HepG2 (cell line): ENCODE measurements around the gene FIBP. TPM values are rescaled to one million over a fixed set of nuclear protein-coding genes. Genes with fewer than 3 reads are reported as not detected.

ENCODE experiments used
- AKAP8 ChIP-seq: sonication (generic); formaldehyde crosslinking; IDR thresholded peaks from 2 replicates; pipeline ENCODE4 v1.5.1; 2020; ENCODE audit warnings: mild to moderate bottlenecking, missing genetic modification reagents
- ATF1 ChIP-seq: IDR thresholded peaks from 2 replicates; pipeline ENCODE4 v1.6.1; 2016; ENCODE audit warnings: mild to moderate bottlenecking, control low read depth
- BCL3 ChIP-seq: sonication (generic); formaldehyde crosslinking; IDR thresholded peaks from 2 replicates; pipeline ENCODE4 v1.5.1; 2020; ENCODE audit warnings: mild to moderate bottlenecking, missing genetic modification reagents, moderate library complexity
- CBX1 ChIP-seq: IDR thresholded peaks from one replicate; pipeline ENCODE4 v1.6.1; 2016; ENCODE audit warnings: antibody characterized with exemption, low read depth
- FOXJ3 ChIP-seq: sonication (generic); formaldehyde crosslinking; IDR thresholded peaks from 2 replicates; pipeline ENCODE4 v1.4.0; 2020; ENCODE audit warnings: missing genetic modification reagents, mild to moderate bottlenecking, borderline replicate concordance
- HOXA5 ChIP-seq: sonication (generic); formaldehyde crosslinking; IDR thresholded peaks from 2 replicates; pipeline ENCODE4 v1.4.0; 2020; ENCODE audit warnings: missing genetic modification reagents
- KLF12 ChIP-seq: sonication (generic); formaldehyde crosslinking; IDR thresholded peaks from 2 replicates; pipeline ENCODE4 v1.4.0; 2020; ENCODE audit warnings: missing genetic modification reagents, borderline replicate concordance
- PAX8 ChIP-seq: sonication (generic); formaldehyde crosslinking; IDR thresholded peaks from 2 replicates; pipeline ENCODE4 v1.8.0; 2022; ENCODE audit warnings: mild to moderate bottlenecking, missing genetic modification reagents, borderline replicate concordance
- PAXIP1 ChIP-seq: sonication (generic); formaldehyde crosslinking; conservative IDR thresholded peaks from 2 replicates; pipeline ENCODE4 v1.4.0; 2020; ENCODE audit warnings: mild to moderate bottlenecking, missing genetic modification reagents, moderate library complexity
- WIZ ChIP-seq: sonication (generic); formaldehyde crosslinking; IDR thresholded peaks from 2 replicates; pipeline ENCODE4 v1.5.1; 2020; ENCODE audit warnings: mild to moderate bottlenecking, missing genetic modification reagents
- ZBTB37 ChIP-seq: sonication (generic); formaldehyde crosslinking; IDR thresholded peaks from 2 replicates; pipeline ENCODE4 v1.4.0; 2020; ENCODE audit warnings: mild to moderate bottlenecking, missing genetic modification reagents
- ZNF142 ChIP-seq: sonication (generic); formaldehyde crosslinking; IDR thresholded peaks from 2 replicates; pipeline ENCODE4 v1.4.0; 2020; ENCODE audit warnings: missing genetic modification reagents
- ZNF230 ChIP-seq: sonication (generic); formaldehyde crosslinking; IDR thresholded peaks from 2 replicates; pipeline ENCODE4 v1.4.0; 2020; ENCODE audit warnings: mild to moderate bottlenecking, missing genetic modification reagents
- ZNF614 ChIP-seq: IDR thresholded peaks from 2 replicates; pipeline ENCODE4 v1.6.1; 2018; ENCODE audit warnings: missing biosample characterization, missing genetic modification reagents, inconsistent platforms, borderline replicate concordance
- ZNF619 ChIP-seq: sonication (generic); formaldehyde crosslinking; IDR thresholded peaks from 2 replicates; pipeline ENCODE4 v1.4.0; 2020; ENCODE audit warnings: mild to moderate bottlenecking, missing genetic modification reagents
- ZNF672 ChIP-seq: sonication (generic); formaldehyde crosslinking; IDR thresholded peaks from 2 replicates; pipeline ENCODE4 v1.8.1; 2022; ENCODE audit warnings: missing genetic modification reagents
- polyA plus RNA-seq, 8 experiments: library from polyadenylated mRNA; depleted of rRNA in 3 of 8; stranded (reverse) in 7 of 8; unstranded in 1 of 8; fragments of >200 nt; fragmentation: Illumina TruSeq in 4 of 8; extraction: Trizol in 4 of 8; gene quantifications; 2 replicates each; pipeline versions ENCODE4 v1.2.1 to v1.2.3, GENCODE V29; 2011 to 2016; ENCODE audit warnings: low read depth in 4 of 8, missing spikeins in 1 of 8, mixed read lengths in 1 of 8; ENCODE audit not compliant: insufficient read depth in 1 of 8
- total RNA-seq, 5 experiments: library from RNA; depleted of rRNA; stranded (reverse); fragments of >200 nt; fragmentation: Illumina TruSeq; extraction: Trizol; gene quantifications; 2 replicates each; pipeline ENCODE4 v1.2.3, GENCODE V29; 2016; ENCODE audit warnings: low read depth in 1 of 5

FIBP gene
- total and polyA plus RNA-seq, 2 of the 13 experiments (the other 11 are each of a cell fraction or from before 2014, with no cell fraction given) = 42.9 to 62.1 TPM

- TF ChIP-seq CBX1 = no peak
- no peak for TF ChIP-seq WIZ
- TF ChIP-seq BCL3 = no peak
- TF ChIP-seq PAX8 = no peak
- no peak for TF ChIP-seq ATF1 (CRISPR knock-in tag)
- no peak for TF ChIP-seq ZNF142 (CRISPR knock-in tag)
- TF ChIP-seq ZNF672 = no peak
- TF ChIP-seq AKAP8 (CRISPR knock-in tag) = no peak
- TF ChIP-seq ZNF619 (CRISPR knock-in tag) = no peak
- peak; percentile 47; the same call in 1 of the 2 replicates for TF ChIP-seq PAXIP1 (CRISPR knock-in tag)
- TF ChIP-seq KLF12 = peak; percentile 100
- TF ChIP-seq ZNF230 (CRISPR knock-in tag) = 0 out of 2 replicates have a peak, but pooled peaks have one; percentile 31
- TF ChIP-seq ZNF614 (CRISPR knock-in tag) = no peak
- no peak for TF ChIP-seq FOXJ3
- no peak for TF ChIP-seq ZBTB37 (CRISPR knock-in tag)
- no peak for TF ChIP-seq HOXA5 (CRISPR knock-in tag)
Observed at GRCh38 chr11:65857853-65858680, 30.2 kb downstream of the FIBP start, which contains the start of gene CFL1 (continued).
